HG02943 (cell line): ENCODE results near the gene LRRC4C.

Experiments
- ATAC-seq: cut with Tn5 transposase; IDR thresholded peaks from one replicate; pipeline ENCODE4 v1.9.1; 2021; ENCODE audit warnings: mild to moderate bottlenecking, low read depth, moderate library complexity; ENCODE audit not compliant: unreplicated experiment

Gene LRRC4C

DNA sequence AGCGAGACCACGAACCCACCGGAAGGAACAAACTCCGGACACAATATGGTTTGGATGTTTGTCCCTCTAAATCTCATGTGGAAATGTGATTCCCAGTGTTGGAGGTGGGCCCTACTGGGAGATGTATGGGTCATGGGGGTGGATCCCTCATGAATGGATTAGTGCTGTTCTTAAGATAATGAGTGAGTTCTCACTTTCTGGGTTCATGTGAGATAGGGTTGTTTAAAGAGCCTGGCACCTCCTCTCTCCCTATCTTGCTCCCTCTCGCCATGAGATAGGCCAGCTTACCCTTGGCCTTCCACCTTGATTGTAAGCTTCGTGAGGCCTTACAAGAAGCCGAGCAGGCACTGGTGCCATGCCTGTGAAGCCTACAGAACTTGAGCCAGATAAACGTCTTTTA lies 184.6 kb downstream of the LRRC4C start:
- ATAC-seq, result no peak

DNA sequence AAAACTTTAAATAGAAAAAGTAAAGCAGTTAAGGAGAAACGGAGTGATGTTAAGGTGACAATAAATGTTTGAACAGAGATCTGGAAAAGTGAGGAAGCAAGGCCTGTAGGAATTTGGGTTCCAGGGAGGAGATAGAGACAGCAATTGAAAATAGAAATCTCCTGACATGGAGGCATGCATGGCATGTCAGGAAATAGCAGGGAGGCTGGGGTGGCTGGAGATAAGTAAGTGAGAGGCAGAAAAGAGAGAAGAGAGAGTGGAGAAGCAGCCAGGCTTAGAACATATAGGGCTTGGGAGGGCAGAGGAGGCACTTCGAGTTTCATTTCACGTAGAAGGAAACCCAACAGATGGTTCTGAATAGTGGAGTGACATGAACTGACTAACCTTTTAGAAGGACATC lies 185.5 kb downstream of the LRRC4C start:
- no peak for ATAC-seq

DNA sequence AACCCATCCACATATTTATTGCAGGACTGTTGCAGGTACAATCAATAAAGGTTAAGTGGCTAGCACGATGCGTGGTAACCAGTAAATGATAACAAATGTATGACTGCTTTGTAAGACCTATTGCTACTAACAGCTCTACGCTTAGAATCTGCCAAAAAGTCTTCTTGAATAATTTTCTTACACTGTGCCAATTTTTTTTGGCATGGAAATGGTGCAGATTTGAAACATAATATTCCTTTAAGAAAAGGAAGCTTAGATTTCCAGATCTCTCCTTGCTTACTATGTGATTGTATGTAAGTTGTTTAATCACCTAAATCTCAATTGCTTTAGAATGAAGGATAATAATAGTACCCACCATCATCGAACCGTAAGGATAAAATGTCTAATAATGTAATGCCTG lies 192.0 kb downstream of the LRRC4C start:
- ATAC-seq, result no peak

DNA sequence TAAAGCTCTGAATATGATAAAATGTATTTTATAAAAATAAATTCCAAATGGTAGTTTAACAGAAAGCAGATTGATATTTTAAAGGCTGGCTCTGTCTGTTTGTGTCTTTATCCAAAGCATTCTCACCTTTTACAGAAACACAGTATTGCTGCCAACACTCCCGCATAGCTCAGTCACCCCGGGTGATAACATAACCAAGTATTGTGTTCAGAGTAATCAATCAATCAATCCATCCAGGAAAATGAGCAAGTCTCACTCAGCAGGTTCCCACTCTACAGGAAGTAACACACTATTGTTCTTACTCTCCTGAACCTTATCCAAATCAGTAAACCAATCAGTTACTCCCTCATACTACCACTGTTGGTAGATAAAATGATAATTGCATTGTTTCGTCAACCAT lies 203.4 kb downstream of the LRRC4C start:
- ATAC-seq, result no peak

DNA sequence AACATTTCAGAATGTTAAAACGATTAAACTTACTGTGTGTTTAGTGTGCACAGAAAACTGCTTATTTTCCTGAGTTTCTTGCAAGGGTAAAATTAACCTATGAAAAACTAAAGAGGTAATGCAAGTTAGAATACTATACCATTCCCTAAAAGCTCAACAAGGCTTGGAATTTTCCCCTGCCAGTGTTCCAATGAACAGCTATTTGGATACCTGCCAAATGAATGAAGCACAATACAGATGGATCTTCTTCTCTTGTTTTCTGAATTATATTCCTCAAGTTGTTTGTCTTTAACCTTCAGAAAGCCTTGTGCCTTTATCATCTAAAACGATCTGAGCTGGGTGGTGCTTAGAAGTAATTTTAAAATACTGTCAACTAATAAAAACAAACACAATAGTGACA lies 204.5 kb downstream of the LRRC4C start:
- ATAC-seq, result no peak

DNA sequence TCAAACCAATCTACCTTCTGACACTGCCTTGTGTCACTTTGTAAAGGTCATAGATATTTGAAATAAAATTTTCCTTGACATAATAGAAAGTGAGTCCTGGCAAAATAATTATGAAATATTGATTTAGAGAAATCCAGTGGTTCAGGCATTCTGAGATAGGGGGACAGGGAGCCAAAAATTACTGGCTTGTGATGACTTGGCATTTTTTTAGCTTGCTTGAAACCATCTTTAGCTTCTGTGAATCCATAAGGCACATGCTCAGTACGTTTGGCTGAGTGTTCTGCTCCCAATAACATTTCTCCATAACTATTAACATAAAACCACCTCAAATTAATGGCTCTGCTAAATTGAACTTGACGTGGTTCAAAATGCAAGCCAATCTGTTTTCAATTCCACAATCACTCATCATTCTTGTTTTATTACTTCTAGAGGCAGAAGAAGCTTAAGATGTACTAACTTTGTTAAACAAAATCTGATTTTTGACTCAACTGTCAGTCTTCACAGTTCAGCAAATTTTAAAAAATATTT lies 209.0 kb downstream of the LRRC4C start:
- no peak for ATAC-seq

DNA sequence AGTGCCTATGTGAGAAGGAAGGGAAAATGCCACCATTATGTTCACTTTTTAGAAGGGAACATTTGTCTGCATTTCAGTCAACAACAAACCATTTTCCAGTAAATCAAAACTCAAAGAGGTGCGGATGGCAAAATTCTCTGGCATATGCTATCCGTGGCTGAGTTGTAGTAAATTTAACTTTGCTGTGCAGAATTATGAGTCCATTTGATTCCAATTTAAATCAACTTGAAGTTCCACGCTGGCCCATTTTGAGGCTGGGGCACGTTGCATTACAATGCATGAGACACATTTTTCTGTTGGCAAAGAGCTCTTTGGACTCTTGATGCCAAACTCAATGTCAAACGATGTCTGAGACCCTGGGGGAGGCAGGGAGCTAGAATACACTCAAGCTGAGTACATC lies 211.8 kb downstream of the LRRC4C start:
- ATAC-seq, result no peak

DNA sequence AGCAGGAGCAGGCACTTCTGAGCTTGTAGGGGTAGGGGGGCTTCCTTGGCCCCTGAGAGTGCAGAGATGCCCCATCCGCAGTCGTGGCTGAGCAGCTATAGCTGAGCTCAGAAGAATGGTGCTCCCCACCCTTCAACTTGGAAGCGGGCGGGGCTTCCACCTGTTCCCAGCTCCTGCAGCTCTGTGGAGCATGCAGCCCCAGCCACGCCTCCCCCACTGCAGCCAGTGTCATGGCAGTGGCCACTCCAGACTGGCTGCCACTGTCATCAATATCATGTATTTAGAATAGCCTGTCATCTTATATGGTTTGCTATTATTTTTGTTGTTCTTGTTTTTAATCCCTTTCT lies 213.1 kb downstream of the LRRC4C start:
- no peak for ATAC-seq

DNA sequence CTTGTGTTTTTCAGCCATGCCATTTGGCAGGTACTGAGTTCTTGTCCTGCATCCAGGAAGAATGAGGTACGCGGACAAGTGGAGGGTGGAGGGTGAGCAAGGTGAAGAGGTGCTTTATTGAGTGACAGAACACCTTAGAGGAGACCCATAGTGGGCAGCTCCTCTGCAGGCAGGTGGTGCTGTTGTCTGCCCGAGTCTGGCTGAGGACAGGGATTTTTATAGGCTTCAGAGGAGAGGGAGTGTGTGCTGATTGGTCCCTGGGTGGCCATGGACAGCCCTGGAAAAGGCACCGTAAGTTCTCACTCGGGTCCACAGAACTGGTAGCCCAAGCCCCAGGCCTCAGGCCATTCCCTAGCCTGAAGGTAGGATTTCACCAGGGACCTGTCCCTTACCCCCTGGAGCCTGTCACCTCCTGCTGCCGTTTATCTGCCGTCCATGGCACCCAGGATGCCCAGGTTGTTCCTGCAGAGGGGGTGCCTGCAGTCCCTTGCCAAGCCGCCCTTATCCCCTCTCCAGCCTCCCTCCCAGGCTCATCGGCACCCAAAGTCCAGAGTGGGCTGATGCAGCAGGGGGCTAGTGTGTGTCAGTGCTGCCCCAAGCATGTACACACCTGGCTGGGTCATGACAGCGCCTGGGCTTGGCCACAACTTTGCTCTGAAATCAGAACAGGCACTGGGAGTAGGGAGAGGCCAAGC lies 213.6 kb downstream of the LRRC4C start:
- ATAC-seq, result no peak

DNA sequence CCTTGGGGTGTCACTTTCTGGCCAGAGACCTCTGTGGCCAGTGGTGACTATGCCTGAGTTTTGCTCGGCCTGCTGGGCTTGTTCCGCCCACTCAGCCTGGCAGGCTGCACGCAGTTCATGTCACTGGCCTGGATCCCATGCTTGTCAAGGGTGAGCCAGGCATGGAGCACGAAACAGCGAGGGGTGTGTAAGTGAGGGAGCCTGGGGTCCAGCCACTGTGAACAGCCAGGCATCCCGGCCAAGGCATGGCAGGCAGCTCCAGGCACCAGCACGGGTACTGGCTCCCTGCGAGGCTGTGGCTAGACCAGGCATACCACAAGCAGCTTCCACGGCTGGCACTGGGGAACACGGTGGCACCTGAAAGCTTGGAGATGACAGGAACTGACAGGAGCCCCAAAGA lies 214.3 kb downstream of the LRRC4C start:
- no peak for ATAC-seq

DNA sequence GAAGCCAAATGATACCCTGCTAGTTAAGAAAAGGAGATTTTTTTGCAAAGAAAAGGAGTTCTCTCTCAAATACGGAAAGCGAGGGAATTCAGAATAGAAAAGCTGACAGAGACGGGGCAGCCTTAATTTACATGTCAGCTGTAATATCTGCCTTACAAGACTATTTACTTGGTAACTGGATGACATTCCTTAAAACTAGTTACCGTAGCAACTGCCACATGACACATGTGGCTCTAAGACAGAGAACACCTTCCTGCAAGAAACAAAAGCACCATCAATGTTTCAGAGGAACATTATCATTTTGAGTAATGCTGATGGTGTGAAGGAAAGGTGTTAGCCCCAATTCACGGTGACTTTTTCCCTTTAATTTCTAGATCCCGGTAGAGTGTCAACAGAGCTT lies 222.1 kb downstream of the LRRC4C start:
- ATAC-seq, result no peak

DNA sequence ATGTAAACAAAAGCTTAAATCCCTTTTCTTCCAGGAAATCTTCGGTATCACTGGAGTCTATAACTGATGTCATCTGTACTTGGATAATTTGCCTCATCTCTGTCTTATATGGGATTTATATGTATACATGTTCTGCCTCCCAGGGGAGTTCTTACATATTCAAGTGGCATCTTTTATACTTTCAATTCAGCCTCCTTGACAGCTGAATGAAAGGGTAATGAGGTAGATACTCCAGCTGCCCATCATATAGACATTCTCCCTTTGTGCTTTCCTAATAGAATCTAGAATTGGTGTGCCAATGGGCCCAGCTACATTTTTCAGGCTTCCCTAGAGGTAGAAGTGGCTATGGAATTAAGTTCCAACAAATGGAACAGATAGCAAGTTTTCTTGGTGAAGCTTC lies 223.8 kb downstream of the LRRC4C start:
- no peak for ATAC-seq

DNA sequence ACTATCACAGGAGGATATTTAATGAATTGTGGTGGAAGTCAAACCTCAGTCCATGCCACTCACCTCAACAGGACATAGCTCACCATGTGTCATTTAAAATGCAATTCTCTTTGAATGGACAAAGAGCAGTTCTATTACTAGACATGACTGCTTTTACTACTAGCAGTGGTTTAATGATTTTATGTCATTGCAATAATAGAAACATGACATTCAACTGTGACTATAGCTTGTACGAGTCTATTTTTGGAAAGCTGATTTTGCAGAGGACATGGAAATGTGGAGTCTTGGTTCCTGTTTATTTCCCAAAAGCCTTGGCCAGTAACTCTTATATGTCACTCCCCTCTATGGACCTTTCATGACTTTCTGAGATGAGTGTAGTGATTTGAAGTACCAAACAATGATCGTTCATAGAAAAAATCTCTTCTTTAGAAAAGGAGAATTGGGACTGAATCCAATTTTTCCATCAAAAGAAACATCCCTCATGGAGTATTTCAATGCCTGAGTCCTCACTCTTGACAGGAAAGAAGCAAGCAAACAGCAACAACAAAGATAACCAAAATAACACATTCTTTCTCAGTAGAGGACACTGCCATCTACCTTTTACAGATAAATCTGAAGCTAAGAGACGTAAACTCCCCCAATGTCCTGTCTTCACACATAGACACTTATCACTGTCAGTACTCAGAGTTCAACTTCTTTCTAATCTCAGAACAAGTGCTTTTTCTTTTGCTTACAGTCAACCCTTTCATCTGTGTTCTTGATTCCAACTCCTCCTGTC lies 233.4 kb downstream of the LRRC4C start:
- no peak for ATAC-seq

DNA sequence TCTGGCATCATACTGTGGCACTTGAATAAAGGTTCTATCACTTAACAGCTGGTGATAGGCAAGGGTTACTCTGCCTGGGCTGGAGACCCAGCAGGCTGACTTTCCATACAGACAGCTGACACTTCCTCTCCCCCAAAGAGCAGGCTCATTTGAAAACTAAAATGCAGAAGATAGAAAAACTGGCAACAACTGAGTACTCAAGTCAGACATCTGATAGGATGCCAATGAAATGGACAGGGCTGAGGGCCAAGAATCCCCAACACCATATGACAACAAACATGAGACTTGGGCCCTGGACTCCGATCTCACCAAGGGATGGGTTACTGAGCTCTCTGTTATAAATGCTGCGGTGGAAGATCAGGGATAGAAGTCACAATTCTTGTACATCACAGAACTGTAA lies 237.2 kb downstream of the LRRC4C start:
- ATAC-seq, result no peak

DNA sequence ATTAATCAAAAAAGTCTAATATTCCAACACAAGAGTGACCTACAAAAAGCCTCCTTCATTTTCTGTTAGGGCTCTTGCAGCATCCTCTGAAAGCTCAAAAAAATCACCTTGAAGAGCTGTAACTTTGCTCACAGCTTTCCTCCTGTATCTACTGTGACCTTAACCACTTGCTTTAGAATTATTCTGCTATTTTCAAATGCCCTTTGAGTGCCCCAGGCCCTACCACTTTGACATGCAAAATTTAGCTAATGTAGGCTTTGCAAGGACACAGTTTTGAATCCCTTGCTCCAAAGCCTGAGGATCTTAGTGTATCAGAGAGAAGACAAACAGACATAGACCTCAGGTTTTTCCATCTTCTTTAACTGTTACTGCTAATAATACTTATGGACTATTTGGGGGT lies 253.1 kb downstream of the LRRC4C start:
- ATAC-seq, result no peak

DNA sequence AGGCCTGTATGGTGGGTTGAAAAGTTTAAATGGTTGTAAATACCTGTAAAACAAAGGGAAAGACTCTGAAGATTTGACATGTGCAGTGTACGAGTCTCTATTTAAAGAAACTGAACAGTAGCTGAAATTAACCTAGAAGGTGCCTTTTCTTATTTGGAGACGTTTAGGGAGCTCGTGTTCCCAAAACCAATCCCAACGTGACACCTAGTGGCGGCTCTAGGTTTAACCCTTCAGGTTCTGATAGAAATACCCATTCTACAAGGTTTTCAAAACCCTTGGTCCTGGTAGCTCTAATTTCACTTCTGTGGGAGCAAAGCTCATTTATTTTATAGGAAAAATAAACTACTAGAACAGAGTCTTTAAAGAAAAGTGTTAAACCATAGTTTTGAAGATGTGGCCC lies 258.3 kb downstream of the LRRC4C start:
- no peak for ATAC-seq

DNA sequence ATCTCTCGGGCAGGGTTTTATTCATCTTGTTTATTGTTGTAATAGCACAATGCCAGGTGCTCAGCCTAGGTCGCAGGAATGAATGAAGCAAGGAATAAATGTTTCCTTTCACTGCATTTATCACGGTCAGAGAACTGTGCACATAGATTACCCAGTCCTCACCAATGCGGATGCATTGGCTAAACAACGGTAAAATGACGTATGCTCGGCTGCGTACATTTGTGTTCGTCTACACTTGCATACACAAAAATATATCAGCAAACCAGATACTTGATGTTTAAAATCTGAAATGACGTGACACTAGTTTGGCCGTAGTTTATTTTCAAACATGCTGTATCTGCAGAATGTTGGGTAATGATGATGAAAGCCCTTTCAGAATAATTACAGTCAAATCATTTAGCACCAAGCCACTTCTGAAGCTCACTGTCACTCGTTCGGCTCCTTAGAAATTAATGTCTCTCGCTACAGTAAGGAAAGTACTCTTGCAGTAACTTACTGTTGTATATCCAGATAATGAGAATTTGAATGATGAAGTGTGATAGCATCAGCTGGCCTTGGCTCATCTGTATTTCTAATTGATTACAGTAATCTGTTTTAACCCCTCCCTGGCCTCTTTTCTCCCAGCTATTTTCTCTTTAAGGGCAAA lies 268.9 kb downstream of the LRRC4C start:
- ATAC-seq, result no peak

DNA sequence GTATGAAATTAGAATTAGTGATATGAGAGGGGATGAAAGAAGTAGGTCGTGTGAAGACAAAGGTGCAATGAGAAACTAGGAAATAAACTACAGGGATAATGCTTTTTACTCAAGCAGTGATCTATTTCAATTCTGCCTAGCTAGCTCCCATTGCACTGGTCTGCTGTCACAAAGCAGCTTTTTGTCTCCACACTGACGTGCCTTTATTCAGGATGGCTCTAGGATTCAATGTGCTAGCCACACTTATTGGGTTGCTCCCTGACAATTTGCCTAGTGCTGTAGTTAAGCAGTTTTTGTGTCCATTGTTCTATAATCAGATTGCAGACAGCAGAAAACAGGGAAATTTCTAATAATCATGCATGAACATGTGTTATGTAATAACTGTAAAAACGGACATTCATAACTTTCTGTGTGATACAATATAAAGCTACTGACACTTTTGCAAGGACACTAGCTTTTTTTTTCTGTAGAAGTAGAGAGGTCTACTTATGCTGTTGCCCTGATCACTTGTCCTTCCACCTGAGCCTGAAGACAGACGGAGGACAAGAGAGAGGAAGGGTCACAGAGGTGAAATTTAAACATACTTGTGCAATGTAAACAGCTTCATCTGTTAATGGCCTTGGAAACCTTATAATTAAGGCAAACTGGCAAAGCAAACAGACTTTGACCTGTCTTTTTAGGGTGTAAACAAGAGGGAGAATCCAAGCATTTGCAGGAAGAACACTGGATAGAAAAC lies 269.6 kb downstream of the LRRC4C start:
- no peak for ATAC-seq

DNA sequence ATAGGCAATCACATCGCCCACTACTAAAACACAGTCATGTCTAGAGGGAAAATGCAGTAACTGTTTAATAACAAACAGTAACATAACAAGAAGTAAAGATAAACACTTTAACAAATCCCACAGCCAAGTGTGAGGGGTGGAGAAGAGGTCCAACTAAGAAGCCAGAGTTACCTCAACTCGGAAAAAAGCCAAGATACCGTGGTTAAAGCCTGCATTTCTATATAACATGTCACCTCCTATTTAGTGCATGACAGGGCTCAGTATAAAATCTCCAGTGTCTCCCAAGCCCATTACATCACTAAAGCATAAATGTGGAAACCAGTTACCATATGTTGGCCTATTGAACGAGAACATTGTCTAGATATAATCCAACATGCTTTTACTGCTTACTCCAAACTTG lies 281.7 kb downstream of the LRRC4C start:
- no peak for ATAC-seq

DNA sequence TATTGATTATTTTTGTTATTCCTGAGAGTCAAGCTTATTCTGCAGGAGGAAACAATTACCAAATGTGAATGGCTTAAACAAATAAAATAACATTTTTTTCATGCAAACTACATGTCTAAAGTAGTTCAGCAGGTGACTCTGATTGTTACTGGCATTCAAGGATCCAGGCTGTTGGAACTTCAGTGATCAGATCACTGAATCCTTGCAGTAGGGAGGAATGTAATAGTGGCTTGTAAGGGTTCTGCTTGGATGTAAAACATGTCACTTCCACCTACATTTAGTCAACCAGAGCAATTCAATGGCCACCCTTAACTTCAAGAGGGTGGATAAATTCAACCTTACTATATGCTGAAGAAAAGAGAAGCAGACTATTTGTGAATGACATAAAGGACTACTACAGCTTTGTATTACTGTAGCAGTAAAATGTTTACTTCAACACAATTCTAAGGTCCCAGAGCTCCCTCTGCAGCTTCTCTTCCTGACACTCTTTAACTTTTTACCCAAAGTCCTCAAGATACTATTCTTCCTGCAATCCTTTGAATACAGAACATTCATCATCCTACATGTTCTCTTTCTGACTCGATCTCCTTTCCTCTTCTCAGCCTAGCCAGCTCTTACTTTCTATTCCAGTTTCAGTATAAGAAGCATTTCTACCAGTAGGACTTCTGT lies 284.0 kb downstream of the LRRC4C start:
- no peak for ATAC-seq
